Right atrium auricular region (tissue), 2 donors: ENCODE measurements around the gene SLC8A2. TPM values are rescaled to one million over a fixed set of nuclear protein-coding genes. Genes with fewer than 3 reads are reported as not detected.
A peak's percentile ranks its signal among the peaks of the same experiment; 100 is the strongest.

Source experiments
- DNase-seq: peaks from one replicate; pipeline ENCODE4 v3.0.0-alpha.2; 2019; ENCODE audit warnings: low spot score
- H3K27ac ChIP-seq, 2 donors: fragments of 200-600 bp; sonication (generic); 1 replicate in 1 of 2; 2 replicates in 1 of 2; pipeline ENCODE4 v1.5.1; 2016 to 2019
- H3K27me3 ChIP-seq, 2 donors: fragments of 200-600 bp; sonication (generic); one replicate each; pipeline versions ENCODE4 v1.5.1 to v1.6.0; 2017 to 2019
- H3K36me3 ChIP-seq: fragments of 200-600 bp; sonication (generic); one replicate; pipeline ENCODE4 v1.5.1; 2016
- H3K4me1 ChIP-seq, 2 donors: fragments of 200-600 bp; sonication (generic); one replicate each; pipeline versions ENCODE4 v1.5.1 to v1.6.0; 2017 to 2019
- H3K4me3 ChIP-seq, 2 donors: fragments of 200-600 bp; sonication (generic); 1 replicate in 1 of 2; 2 replicates in 1 of 2; pipeline ENCODE4 v1.5.1; 2017 to 2019; ENCODE audit warnings: mild to moderate bottlenecking in 1 of 2, moderate library complexity in 1 of 2
- H3K9me3 ChIP-seq, 2 donors: fragments of 200-600 bp; sonication (generic); one replicate each; pipeline ENCODE4 v1.5.1; 2019
- CTCF ChIP-seq, 2 donors: fragments of 200-600 bp; sonication (generic); IDR thresholded peaks; one replicate each; pipeline ENCODE4 v1.5.1; 2019; ENCODE audit warnings: antibody characterized with exemption in 2 of 2
- total RNA-seq, 2 donors: library from RNA; depleted of rRNA; stranded (reverse); fragments of >200 nt; gene quantifications; one replicate each; pipeline ENCODE4 v1.1.0, GENCODE V29; 2016

Gene SLC8A2
- total RNA-seq, 2 donors from 2014 or later: 0.28 to 0.37 TPM

- Histone ChIP-seq H3K4me3 (peak within 1 kb of the TSS; percentile 47 to 57), H3K27ac (no peak within 1 kb of the TSS), H3K9me3 (no peaks in the 10 kb centered on the region), H3K27me3 (peaks cover 19 to 35% of the 10 kb centered on the region in 2 donors), H3K36me3 (no peaks in the 10 kb centered on the region), H3K4me1 (peaks cover 0 to 29% of the 10 kb centered on the region in 2 donors)
- DNase-seq: no peak
- no peak for TF ChIP-seq CTCF (IDR thresholded peaks at IDR 0.05)
Observed at GRCh38 chr19:47419030-47419783, 52.5 kb downstream of the SLC8A2 start, which contains the start of gene MEIS3. TSS of gene MEIS3 (minus strand) at chr19:47419527. CDS start at chr19:47419081, 446 bp downstream.

- no peak for DNase-seq
- H3K27me3 ChIP-seq: peaks cover 19 to 35% of the 10 kb centered on the region in 2 donors
- peaks cover 0 to 29% of the 10 kb centered on the region in 2 donors for H3K4me1 ChIP-seq
- TF ChIP-seq CTCF (IDR thresholded peaks at IDR 0.05): no peak
- no peak overlapping the region for H3K27ac ChIP-seq
- H3K9me3 ChIP-seq: no peaks in the 10 kb centered on the region
- H3K4me3 ChIP-seq: peak overlapping the region; percentile 47 to 57
- H3K36me3 ChIP-seq: no peaks in the 10 kb centered on the region
Observed at GRCh38 chr19:47418692-47419029, 53.0 kb downstream of the SLC8A2 start.

GRCh38 chr19:47417746-47418691 lies 53.7 kb downstream of the SLC8A2 start:
- no peak for TF ChIP-seq CTCF (IDR thresholded peaks at IDR 0.05)
- Histone ChIP-seq H3K4me3 (peak overlapping the region; percentile 47 to 57), H3K27ac (no peak overlapping the region), H3K27me3 (peaks cover 19 to 33% of the 10 kb centered on the region in 2 donors), H3K9me3 (no peaks in the 10 kb centered on the region), H3K36me3 (no peaks in the 10 kb centered on the region), H3K4me1 (peaks cover 0 to 29% of the 10 kb centered on the region in 2 donors)
- no peak for DNase-seq

- Histone ChIP-seq H3K27me3 (peaks cover 16 to 30% of the 10 kb centered on the region in 2 donors), H3K27ac (no peak overlapping the region)
- no peak for TF ChIP-seq CTCF (IDR thresholded peaks at IDR 0.05)
Observed at GRCh38 chr19:47417107-47417745, 54.5 kb downstream of the SLC8A2 start.

GRCh38 chr19:47416643-47416985 lies 55.1 kb downstream of the SLC8A2 start:
- Histone ChIP-seq H3K4me3 (no peak overlapping the region), H3K4me1 (peaks cover 0 to 25% of the 10 kb centered on the region in 2 donors), H3K36me3 (no peaks in the 10 kb centered on the region), H3K27me3 (peaks cover 11 to 25% of the 10 kb centered on the region in 2 donors), H3K9me3 (no peaks in the 10 kb centered on the region), H3K27ac (no peak overlapping the region)
- no peak for DNase-seq
- TF ChIP-seq CTCF (IDR thresholded peaks at IDR 0.05): no peak

More at GRCh38 chr19:47417107-47417745, 54.5 kb downstream of the SLC8A2 start:
- H3K36me3 ChIP-seq: no peaks in the 10 kb centered on the region
- H3K4me3 ChIP-seq: no peak overlapping the region
- H3K4me1 ChIP-seq: peaks cover 0 to 29% of the 10 kb centered on the region in 2 donors
- H3K9me3 ChIP-seq: no peaks in the 10 kb centered on the region
- no peak for DNase-seq
